Activated T-helper 1 cell treated with anti-CD3 and anti-CD28 coated beads, Interleukin-2, amount 50 U/mL, for 16 hours (primary cell): ENCODE measurements around the gene HSPB8.

Experiments used
- DNase-seq, 2 donors: peaks; one replicate each; pipeline ENCODE4 v3.0.0-alpha.2; 2020; ENCODE audit warnings: low read depth in 1 of 2, low spot score in 1 of 2

The HSPB8 gene

DNA sequence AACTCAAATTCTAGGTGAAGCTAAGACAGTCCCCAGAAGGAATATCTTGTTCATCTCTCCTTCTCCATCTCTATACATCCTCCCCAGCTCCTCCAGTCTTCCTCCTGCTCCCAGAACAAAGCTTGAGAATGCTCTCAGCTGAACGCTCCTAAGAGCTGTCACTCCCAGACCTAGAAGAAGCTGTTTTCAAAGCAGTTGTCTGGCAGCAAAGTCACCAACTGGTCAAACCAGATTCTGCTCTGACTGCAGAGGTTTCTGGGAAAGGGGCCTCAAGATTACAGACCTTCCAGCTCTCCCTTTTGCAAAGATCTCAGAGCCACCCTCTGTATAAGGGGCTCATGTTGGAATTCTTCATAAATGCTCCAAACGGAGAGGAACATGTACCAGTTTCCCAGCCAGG is 9.6 kb upstream of the HSPB8 start:
- DNase-seq = no peak

DNA sequence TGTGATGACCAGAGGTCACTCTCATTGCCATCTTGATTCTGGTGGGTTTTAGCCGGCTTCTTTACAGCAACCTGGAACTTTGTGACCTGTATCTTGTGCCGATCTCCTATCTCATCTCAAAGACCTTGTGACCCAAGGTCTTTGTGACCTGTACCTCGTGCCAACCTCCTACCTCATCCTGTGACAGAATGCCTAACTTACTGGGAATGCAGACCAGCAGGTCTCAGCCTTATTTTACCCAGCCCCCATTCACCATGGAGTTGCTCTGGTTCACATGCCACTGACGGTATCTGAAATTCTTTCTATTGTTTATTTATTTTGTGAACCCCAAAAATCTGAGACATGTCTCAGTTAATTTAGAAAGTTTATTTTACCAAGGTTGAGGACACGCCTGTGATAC is 7.4 kb upstream of the HSPB8 start:
- no peak for DNase-seq

DNA sequence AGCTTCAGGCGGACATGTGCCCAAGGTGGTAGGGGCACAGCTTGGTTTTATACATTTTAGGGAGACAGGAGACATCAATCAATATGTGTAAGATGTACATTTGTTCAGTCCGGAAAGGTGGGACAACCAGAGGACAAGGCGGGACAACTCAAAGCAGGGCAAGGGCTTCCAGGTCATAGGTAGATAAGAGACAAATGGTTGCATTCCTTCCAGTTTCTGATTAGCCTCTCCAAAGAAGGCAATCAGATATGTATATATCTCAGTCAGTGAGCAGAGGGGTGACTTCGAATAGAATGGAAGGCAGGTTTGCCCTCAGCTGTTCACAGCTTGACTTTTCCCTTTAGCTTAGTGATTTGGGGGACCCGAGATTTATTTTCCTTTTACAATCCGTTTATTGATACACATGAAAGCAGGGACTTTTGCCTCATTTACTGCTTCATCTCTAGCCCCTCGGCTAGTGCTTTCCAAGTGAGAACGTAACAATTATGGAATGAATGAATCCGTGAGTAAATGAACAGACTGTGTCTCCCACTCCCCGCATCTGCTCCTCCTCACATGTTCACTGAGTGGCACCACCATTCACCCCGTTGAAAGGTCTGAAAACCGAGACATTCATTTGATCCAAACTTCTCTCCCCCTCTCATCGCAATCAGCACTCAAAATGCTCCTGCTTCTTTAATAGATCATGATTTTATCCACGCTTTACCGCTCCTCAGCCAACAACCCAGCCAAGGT is 6.9 kb upstream of the HSPB8 start:
- no peak for DNase-seq

DNA sequence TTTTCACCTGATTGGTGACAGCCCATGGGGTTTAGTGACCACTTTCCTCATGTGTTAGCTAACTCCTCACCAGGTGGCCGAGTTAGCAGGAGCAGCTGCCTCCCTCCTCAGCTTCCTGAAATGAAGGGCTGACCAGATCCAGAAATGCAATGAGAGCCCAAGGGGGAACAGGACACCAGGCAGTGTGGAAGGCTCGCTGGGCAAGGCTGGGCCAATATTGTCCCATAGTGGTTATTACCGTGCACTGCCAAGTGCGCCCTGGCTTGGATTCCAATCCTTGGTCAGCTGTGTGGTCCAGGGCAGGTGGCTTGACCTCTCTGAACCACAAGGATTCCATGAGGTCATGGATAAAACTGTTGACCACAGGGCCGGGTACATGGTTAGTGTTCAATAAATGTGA is 3.6 kb upstream of the HSPB8 start:
- DNase-seq = no peak

DNA sequence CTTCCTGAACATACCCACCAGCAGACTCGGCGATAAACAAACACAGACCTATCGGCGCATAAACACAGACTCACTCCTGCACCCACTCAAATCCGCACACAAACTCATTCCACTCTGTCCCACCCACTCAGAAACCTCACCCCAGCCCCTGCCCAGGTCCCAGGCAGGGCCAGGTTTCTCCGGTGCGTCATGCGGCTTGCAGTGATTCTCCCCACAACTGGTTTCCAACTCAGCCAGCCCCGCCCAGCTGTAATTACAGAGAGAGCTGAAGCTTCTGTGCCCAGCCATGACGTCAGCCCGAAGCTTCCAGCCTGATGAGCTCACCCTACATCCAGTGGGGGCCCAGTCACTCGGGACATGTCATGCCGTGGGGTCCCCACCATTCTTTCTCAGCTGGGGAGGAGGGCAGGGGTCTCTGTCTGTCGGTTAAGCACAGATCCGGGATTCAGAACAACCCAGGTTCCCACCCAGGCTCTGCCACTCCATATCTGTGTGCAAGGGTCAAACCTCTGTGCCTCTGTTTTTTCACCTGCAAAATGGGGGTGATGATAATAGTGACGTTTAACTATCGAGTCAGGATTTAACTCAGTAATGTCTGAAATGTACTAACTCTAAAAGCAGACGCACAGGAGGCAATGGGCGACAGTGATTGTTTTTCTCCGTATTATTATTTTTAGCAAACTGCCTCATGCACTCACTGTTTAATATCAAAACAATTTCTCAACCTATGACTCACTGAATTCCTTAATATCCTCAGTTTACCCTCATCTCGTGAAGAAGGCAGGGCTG is 2.3 kb upstream of the HSPB8 start:
- no peak for DNase-seq

DNA sequence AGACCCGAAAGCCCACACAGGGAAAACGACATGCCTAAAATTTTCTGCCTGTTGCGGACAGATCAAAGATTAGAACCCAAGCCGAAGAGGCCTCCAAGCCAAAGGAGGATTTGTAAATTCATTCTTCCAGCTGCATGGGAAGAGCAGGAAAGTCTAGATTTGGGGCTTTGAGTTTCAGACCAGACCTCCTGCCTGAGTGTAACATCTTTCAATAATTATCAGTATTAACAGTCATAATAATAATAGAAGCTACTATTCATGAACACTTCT is 1.7 kb upstream of the HSPB8 start:
- no peak for DNase-seq

DNA sequence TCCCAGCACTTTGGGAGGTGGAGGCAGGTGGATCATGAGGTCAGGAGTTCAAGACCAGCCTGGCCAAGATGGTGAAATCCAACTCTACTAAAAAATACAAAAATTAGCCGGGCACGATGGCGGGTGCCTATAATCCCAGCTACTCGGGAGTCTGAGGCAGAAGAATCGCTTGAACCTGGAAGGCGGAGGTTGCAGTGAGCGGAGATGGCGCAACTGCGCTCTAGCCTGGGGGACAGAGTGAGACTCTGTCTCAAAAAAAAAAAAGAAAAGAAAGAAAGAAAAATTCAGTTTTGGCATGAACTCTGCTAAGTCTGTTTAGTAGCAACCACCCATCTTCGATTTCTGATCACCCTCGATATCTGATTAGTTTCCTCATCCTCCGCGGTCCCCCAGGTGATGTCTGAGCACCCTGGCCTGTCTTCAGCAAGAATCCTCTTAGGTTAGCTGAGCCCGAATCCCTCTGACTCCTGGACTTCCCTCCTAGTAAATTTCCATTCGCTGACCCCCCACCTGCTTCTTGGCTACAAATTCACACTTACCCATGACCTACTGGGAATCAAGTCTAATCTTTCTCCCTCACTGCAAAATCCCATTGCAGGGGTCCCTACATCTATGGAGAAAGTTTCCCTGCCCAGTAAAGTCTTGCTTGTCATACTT is 879 bp upstream of the HSPB8 start:
- no peak for DNase-seq

DNA sequence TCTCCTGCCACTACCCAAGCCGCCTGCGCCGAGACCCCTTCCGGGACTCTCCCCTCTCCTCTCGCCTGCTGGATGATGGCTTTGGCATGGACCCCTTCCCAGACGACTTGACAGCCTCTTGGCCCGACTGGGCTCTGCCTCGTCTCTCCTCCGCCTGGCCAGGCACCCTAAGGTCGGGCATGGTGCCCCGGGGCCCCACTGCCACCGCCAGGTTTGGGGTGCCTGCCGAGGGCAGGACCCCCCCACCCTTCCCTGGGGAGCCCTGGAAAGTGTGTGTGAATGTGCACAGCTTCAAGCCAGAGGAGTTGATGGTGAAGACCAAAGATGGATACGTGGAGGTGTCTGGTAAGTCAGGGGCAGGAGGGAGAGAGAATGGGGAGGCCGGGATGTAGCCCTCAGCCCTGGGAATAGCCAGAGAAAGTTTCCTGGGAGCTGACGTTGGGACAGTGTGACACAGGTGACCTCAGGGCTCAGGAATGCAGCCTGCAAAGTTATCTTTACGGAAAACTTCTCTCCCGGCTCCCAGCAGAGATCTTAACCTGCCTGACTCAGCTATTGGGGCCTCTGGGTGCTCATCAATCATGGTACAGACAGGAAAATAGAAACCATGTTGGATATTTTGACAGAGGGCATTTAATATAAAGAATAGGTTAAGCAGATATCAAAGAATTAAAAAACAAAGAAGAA is 747 bp downstream of the HSPB8 start:
- DNase-seq = no peak

DNA sequence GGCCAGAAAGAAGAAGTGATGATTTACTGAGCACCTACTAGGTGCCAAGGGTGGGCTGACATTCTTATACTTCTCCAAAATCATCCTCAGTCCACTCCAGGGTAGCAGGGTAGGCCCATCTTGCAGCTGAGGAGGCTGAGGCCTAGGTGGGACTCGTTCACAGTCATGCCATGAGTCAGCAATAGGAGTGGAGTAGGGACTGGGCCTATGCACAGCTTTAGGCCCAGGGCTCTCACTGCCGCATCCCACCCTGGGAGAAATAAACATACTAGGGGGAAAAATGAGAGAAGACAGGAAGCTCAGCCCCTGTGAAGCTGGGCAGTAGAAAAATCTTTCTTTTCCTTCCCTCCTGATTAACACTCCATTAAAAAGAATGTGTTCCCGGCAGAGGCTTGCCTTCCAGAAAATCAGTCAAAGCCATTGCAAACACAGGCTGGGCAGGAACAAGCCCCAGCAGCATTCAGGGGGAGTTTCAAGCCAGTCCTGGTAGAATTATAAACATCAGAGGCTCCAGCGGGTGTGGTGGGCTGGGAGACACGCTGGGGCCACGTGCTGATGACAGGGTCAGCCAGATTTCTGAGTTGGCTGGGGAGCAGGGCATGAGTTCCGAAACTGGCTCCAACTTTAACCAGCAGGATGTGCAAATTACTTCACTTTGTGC is 1.8 kb downstream of the HSPB8 start:
- no peak for DNase-seq

DNA sequence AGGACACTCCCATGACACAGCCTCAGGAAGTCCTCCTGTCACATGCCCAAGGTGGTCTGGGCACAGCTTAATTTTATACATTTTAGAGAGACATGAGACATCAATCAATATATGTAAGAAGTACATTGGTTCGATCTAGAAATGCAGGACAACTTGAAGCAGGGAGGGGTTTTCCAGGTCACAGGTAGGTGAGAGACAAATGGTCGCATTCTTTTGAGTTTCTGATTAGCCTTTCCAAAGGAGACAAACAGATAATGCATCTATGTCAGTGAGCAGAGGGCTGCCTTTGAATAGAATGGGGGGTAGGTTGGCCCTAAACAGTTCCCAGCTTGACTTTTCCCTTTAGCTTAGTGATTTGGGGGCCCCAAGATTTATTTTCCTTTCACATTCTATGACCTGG is 2.5 kb downstream of the HSPB8 start:
- no peak for DNase-seq

DNA sequence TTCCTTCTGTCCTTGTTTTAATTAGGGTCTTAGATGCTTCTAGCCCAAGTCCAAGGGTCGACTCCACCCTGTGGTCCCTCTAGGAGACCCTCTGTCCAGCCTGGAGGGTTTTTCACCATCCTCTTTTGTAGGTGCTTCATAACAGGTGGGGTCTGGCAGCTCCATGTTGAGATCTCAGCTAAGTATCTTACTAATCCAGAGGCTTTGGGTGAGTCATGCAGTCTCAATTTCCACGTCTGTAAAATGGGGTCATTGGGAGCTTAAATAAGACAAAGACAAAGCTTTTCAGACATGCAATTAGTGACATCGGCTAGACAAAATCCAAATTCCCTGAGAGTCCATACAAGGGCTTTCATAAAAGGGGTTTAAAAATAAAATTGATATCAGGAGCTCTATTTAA is 3.2 kb downstream of the HSPB8 start:
- no peak for DNase-seq

DNA sequence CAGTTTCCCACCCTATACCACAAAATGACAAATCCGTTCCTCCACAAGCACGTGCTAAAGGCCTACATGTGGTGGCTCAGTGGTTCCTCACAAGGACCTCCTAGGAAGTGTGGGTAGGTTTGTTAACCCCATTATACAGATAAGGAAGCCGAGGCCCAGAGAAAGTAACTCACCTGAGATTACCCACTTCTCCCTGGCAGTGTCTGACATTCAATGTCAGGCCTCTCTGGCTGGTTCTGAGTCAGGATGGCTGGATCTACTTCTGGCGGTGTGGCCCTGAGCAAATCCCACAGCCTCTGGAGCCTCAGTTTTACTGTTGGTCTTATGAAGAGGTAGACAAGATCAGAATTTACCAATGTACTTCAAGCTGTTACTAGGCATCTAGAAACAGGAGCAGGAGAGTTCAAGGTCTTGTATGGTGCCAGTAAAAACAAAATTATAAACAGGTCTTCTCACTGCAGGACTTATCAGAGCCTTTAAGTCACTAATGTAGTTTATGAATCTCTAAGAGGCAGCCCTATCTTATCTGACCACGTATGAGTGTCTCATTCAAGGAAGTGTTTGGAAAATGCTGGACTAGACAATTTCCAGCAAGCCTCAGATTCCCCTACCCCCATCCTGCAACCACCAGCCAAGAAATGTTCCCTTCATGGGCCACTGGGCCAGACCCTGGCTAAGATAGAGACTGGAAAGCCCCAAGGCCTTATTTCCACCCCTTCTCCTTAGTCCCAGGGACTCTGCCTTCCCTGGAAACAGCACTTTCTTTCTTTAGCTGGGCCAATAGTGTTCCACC is 4.2 kb downstream of the HSPB8 start:
- no peak for DNase-seq

DNA sequence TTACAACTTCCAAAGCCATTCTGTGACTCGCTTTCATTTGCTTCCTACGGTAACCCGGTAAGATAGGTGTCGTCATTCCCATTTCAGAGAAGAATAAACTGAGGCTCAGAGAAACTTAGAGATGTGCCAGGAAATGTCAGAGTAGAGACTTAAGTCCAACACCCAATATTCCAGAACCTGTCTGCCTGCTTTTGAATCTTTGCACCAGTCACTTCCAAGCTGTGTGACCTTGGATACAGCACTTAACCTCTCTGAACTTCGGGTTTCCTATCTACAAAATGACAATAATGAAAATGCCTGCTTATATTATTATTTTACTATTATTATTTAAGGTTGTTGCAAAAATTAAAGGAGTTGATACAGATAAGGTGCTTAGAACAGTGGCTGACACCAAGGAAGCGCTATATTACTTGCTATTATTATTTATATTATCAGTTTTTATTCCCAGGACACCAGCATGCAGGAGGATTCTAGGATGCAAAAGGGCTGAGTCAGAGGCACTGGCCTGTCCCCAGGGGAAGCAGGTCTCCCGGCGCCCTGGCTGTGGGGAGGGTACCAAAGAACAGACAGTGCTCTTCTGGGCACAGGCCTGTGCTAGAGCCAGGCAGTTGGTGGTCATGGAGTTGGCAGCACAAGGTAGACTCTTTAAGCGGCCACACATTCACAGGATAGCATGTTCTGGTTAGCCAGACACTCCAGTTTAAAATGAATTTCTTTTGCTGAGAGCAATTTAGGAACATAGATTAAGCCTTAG is 5.4 kb downstream of the HSPB8 start:
- no peak for DNase-seq

DNA sequence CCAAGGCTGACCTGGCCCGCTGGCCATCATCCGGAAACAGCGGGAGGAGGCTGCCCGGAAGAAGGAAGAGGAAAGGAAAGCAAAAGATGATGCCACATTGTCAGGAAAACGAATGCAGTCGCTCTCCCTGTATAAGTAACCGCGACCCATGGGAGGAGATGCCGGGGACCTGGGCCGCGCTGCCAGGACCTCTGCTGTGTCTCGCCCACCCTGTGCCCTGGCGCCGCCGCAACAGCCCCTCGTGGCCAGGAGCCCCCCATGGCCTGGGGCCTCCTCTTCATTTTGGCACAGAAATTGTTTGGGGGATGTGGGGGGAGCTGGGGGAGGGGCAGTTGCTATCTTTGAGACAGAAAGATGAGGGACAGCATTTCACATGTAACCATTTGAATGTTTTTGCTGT is 16.5 kb downstream of the HSPB8 start:
- no peak for DNase-seq

DNA sequence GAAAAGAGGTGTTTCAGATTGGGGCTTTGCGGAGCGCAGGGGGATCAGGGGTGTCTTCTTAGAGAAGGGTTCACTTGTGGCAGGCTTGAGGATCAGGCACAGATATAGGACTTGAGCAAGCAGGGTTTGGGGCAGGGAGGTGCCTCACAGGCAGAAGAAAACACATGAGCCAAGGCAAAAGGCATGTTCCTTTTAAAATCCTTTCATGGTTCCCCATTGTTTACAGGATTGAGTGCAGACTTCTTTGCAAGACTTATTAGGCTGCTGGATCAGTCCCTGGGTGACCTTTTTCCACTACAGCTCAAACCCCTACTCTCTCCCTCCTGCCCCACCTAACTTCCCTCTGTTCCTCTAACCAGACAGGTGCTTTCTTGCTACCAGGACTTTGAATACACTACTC is 19.7 kb downstream of the HSPB8 start:
- DNase-seq = no peak

DNA sequence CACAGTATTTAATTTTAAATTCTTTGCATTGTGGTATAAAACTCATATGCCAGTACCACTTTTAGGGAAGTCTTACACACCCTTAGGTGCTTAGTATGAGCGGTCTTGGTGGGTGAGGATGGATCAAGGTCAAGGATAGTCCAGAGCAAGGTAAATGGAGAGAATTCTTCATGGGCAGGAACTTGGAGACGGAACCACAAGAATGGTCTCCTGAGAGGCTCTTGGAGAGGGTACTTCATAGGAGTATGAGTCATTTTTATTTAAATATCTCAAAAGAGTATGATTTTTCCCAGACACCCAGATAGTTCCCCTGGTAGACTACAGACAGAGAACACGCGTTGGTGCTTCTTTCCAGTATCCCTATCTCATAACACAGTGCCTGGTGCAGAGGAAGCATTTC is 21.9 kb downstream of the HSPB8 start:
- no peak for DNase-seq

DNA sequence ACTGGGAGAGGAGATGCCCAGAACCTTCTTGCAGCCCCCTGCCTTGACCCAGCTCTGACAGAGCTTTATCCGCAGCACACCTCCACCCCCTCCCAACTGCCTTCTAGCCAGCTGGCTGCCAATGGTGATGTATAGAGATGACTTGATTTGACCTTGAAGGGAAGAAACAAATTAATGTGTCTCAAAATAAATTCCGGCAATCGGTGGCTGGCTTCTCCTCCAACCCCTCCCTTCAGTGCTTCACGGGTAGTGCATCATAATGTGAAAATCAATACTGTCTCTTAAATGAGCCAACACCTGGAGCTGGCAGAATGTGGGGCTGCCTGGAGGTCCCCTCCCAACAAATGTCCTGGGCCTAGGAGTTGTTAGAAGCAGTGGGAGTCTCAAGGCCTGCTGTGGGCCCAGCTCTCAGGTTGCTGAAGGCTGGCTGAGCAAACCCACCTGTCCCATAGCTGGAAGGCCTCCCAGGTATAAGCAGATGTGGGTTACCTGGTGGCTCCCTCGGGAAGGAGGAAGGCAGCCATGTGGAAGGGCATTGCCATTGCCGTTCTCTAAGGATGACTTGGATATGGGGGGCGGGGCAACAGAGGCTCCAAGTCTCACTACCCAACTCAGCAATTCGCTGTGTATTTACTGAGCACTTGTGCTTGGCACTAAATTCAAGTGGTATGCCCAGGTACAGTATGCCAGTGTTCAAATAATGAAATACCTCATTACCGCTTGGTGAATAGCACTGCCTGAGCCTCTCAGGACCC is 23.2 kb downstream of the HSPB8 start:
- DNase-seq = no peak

DNA sequence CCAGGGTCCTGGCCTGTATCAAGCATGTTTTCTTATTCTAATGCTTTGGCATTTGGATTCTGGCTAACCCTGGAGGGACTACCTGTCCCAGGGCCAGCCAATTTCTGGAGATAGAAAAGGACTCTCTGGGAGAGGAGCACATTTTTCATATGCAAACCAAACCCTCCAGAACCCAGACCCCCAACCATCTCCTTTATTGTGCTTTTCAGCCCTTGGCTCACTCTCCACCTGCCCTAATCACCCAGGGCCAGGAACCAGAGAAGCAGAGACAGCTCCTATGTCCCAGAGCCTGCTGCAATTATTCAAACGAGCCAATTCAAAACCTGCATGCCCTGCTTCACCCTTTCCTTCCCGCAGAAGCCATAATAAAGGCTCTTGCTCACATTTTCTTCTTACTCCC is 23.8 kb downstream of the HSPB8 start:
- DNase-seq = no peak

DNA sequence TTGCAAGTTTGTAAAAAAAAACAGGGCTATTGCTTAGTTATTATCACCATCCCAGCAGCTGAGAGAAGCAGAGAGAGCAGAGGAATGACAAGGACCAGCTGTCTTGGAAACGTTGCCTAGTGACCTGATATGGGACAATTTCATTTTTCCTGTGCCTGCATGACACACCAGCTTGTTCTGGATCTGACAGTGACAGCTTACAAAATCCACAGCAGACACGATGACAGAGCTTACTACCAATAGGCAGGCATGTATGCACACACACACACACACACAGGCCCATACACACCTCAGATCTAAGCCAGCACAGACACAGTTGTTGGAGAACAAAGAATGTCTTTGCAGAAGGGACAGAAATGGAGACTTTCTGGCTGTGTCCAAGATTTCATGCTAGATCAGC is 25.4 kb downstream of the HSPB8 start:
- DNase-seq = no peak
